Natural killer cell (primary cell): ENCODE data around the gene SRCAP. TPM values are rescaled to one million over a fixed set of nuclear protein-coding genes. Genes with fewer than 3 reads are reported as not detected.

ENCODE experiments used
- ATAC-seq, 3 donors: fragments of 150-1000 bp in 2 of 3; fragments of 200-7000 bp in 1 of 3; cut with Tn5 transposase; 1 replicate in 1 of 3; 2 replicates in 2 of 3; pipeline ENCODE4 v1.10.0; 2021; ENCODE audit warnings: mild to moderate bottlenecking in 2 of 3, moderate library complexity in 2 of 3
- DNase-seq, 2 donors: peaks; one replicate each; pipeline versions ENCODE4 v3.0.0 to v3.0.0-alpha.2; 2013 to 2021; ENCODE audit warnings: mixed read lengths in 1 of 2
- H3K27ac ChIP-seq: one replicate; pipeline ENCODE4 v1.5.1; 2013; ENCODE audit warnings: mild to moderate bottlenecking, low read length
- H3K27me3 ChIP-seq: one replicate; pipeline ENCODE4 v1.6.1; 2013; ENCODE audit warnings: low read length; ENCODE audit not compliant: control insufficient read depth, insufficient read depth
- H3K36me3 ChIP-seq: one replicate; pipeline ENCODE4 v1.6.1; 2013; ENCODE audit warnings: low read length; ENCODE audit not compliant: control insufficient read depth, insufficient read depth
- H3K4me1 ChIP-seq: one replicate; pipeline ENCODE4 v1.6.1; 2013; ENCODE audit warnings: low read length; ENCODE audit not compliant: control insufficient read depth, insufficient read depth
- H3K4me3 ChIP-seq: one replicate; pipeline ENCODE4 v1.5.1; 2013; ENCODE audit warnings: low read length
- H3K9me3 ChIP-seq: one replicate; pipeline ENCODE4 v1.6.1; 2013; ENCODE audit warnings: low read length; ENCODE audit not compliant: control insufficient read depth, insufficient read depth
- H3K27ac Mint-ChIP-seq, 2 donors: one replicate each; pipeline ENCODE4 v1.8.0; 2022; ENCODE audit warnings: mild to moderate bottlenecking in 2 of 2, mixed read lengths in 2 of 2, moderate library complexity in 1 of 2
- H3K27me3 Mint-ChIP-seq, 2 donors: one replicate each; pipeline ENCODE4 v1.8.0; 2022; ENCODE audit warnings: low read depth in 2 of 2, mixed read lengths in 2 of 2
- H3K36me3 Mint-ChIP-seq: one replicate; pipeline ENCODE4 v1.8.0; 2022; ENCODE audit warnings: mixed read lengths
- H3K4me1 Mint-ChIP-seq, 2 donors: one replicate each; pipeline ENCODE4 v1.8.0; 2022; ENCODE audit warnings: mixed read lengths in 2 of 2
- H3K4me3 Mint-ChIP-seq: one replicate; pipeline ENCODE4 v1.8.0; 2022; ENCODE audit warnings: mild to moderate bottlenecking, moderate library complexity, mixed read lengths
- H3K9me3 Mint-ChIP-seq, 2 donors: one replicate each; pipeline ENCODE4 v1.8.0; 2022; ENCODE audit warnings: mixed read lengths in 2 of 2
- WGBS: methylation state at CpG from one replicate; pipeline ENCODE4 v1.1.7; 2013; ENCODE audit warnings: missing lambda C conversion rate; ENCODE audit not compliant: insufficient coverage; 5-methylcytosine and 5-hydroxymethylcytosine counted together
- intact Hi-C: fragments of 100-400 bp; cut with micrococcal nuclease; formaldehyde crosslinking; loops from one replicate; pipeline ENCODE4 v1.14.2; 2022
- total RNA-seq, 4 donors: library from RNA; stranded (reverse); fragments of 120-200 nt in 1 of 4; gene quantifications; one replicate each; pipeline versions ENCODE4 v1.2.3 to v1.2.4, GENCODE V29; 2013 to 2022
- TF ChIP-seq, protein P1 (sequence below): fragments of 200-600 bp; IDR thresholded peaks from one replicate; pipeline ENCODE4 v1.8.0; 2022; ENCODE audit warnings: antibody characterized with exemption

The SRCAP gene
- total RNA-seq, 3 donors from 2014 or later (not counting 1 experiment from before 2014, with no cell fraction given): 78.8 to 99.0 (median 89.3) TPM

DNA sequence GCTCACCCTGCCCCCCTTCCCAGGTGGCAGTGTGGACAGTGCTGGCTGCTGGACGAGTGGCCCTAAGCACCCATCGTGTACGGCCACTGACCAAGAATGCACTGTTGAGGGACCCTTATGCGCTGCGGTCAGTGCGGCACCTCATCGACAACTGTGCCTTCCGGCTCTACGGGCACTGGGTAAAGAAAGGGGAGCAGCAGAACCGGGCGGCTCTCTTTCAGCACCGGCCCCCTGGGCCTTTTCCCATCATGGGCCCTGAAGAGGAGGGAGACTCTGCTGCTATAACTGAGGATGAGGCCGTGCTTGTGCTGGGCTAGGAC, 57.8 kb downstream of the SRCAP start:
- no peaks in the 10 kb centered on the region for H3K9me3 Mint-ChIP-seq
- H3K36me3 Mint-ChIP-seq: no peaks in the 10 kb centered on the region
- 97% methylated on average over 13 of the region's 13 CpGs for WGBS
- H3K27ac ChIP-seq: no peak overlapping the region
- peaks cover 26% of the 10 kb centered on the region for H3K4me1 ChIP-seq
- H3K36me3 ChIP-seq: peaks cover 39% of the 10 kb centered on the region
- H3K4me1 Mint-ChIP-seq: peaks cover 10 to 24% of the 10 kb centered on the region in 2 donors
- H3K27ac Mint-ChIP-seq: no peak overlapping the region
- ATAC-seq: no peak
- intact Hi-C loops: no loop called here
- no peaks in the 10 kb centered on the region for H3K27me3 Mint-ChIP-seq
- no peak overlapping the region for H3K4me3 ChIP-seq
- H3K4me3 Mint-ChIP-seq: no peak overlapping the region
- no peaks in the 10 kb centered on the region for H3K9me3 ChIP-seq
- TF ChIP-seq, protein P1, sequence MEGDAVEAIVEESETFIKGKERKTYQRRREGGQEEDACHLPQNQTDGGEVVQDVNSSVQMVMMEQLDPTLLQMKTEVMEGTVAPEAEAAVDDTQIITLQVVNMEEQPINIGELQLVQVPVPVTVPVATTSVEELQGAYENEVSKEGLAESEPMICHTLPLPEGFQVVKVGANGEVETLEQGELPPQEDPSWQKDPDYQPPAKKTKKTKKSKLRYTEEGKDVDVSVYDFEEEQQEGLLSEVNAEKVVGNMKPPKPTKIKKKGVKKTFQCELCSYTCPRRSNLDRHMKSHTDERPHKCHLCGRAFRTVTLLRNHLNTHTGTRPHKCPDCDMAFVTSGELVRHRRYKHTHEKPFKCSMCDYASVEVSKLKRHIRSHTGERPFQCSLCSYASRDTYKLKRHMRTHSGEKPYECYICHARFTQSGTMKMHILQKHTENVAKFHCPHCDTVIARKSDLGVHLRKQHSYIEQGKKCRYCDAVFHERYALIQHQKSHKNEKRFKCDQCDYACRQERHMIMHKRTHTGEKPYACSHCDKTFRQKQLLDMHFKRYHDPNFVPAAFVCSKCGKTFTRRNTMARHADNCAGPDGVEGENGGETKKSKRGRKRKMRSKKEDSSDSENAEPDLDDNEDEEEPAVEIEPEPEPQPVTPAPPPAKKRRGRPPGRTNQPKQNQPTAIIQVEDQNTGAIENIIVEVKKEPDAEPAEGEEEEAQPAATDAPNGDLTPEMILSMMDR: no peak
- no peak for DNase-seq
- H3K27me3 ChIP-seq: no peaks in the 10 kb centered on the region

DNA sequence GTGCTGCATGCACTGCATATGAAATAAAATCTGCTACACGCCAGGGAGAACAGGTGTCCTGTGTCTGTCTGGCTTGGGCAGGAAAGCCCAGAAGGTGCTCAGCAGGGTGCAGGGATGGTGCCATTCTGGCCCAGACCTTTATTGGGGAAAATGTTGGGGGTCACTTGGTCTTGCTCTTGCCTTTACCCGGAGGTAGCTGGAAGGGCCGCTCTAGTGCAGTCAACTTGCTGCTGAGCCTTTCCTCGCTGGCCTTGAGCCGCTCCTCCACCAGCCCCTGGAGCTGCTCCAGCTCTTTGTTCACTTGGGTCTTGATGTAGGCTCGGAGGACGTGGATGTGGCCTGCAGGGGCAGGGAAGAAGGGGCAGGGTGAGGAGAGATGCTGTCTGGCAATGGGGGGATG, 58.3 kb downstream of the SRCAP start:
- Histone ChIP-seq H3K9me3 (no peaks in the 10 kb centered on the region), H3K4me1 (peaks cover 26% of the 10 kb centered on the region), H3K4me3 (no peak overlapping the region), H3K27me3 (no peaks in the 10 kb centered on the region), H3K36me3 (peaks cover 34% of the 10 kb centered on the region), H3K27ac (no peak overlapping the region)
- no peak for ATAC-seq
- DNase-seq: no peak
- H3K4me1 Mint-ChIP-seq: peaks cover 16 to 28% of the 10 kb centered on the region in 2 donors
- H3K27ac Mint-ChIP-seq: no peak overlapping the region
- no peaks in the 10 kb centered on the region for H3K9me3 Mint-ChIP-seq
- TF ChIP-seq, protein P1: no peak
- H3K4me3 Mint-ChIP-seq: no peak overlapping the region
- H3K27me3 Mint-ChIP-seq: no peaks in the 10 kb centered on the region
- intact Hi-C loops: no loop called here
- no peaks in the 10 kb centered on the region for H3K36me3 Mint-ChIP-seq
- whole genome bisulfite sequencing: 95% methylated on average over 7 of the region's 7 CpGs

- Mint-ChIP-seq H3K4me3 (no peak overlapping the region), H3K27me3 (no peaks in the 10 kb centered on the region), H3K9me3 (no peaks in the 10 kb centered on the region), H3K27ac (peak overlapping the region in 1 of 2 donors; percentile 11), H3K36me3 (no peaks in the 10 kb centered on the region), H3K4me1 (peaks cover 31 to 44% of the 10 kb centered on the region in 2 donors)
- peaks cover 40% of the 10 kb centered on the region for H3K4me1 ChIP-seq
- no peak for DNase-seq
- 41% methylated on average over 10 of the region's 10 CpGs for WGBS
- TF ChIP-seq, protein P1: no peak
- no peaks in the 10 kb centered on the region for H3K9me3 ChIP-seq
- no peaks in the 10 kb centered on the region for H3K27me3 ChIP-seq
- peaks cover 30% of the 10 kb centered on the region for H3K36me3 ChIP-seq
- H3K27ac ChIP-seq: peak overlapping the region; percentile 4
- intact Hi-C loops: no loop called here
- H3K4me3 ChIP-seq: no peak overlapping the region
- no peak for ATAC-seq
These were observed 60.1 kb downstream of the SRCAP start for GRCh38 chr16:30758988-30759491.

DNA sequence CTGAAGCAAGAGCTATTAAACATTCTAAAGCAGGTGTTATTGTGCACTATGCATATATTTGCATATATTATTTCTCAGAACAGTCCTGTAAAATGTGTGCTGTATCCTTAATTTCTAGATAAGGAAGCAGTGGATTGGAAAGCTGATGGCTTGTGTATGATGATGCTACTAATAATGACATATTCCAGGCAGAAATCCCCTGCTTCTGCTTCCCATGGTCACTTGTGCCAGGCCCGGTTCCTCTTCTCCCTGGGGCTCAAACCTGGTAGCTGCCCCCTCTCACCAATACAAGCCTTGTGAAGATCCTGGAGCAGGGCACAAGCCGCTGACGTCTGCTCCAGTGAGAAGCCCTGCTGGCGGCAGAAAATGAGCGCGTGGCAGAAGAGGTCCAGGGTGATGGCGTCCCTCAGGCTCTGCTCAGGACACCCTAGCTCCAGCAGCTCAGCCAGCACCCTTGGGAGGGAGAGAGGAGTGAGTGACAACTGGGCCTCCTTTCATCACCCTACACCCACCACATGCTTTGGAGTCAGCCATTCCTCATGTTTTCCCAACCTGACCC, 61.1 kb downstream of the SRCAP start:
- peak overlapping the region; percentile 95 for H3K4me3 Mint-ChIP-seq

More for the DNA sequence above, 61.1 kb downstream of the SRCAP start:
- intact Hi-C loops: loop anchor here (5.0 to 10.0 kb wide), 2 partner anchors 45 to 162 kb away; partner anchors contain the start of gene FBXL19
- Mint-ChIP-seq H3K27ac (peak overlapping the region in 1 of 2 donors; percentile 92), H3K27me3 (no peaks in the 10 kb centered on the region), H3K36me3 (no peaks in the 10 kb centered on the region), H3K9me3 (no peaks in the 10 kb centered on the region), H3K4me1 (peaks cover 31 to 45% of the 10 kb centered on the region in 2 donors)
- Histone ChIP-seq H3K9me3 (no peaks in the 10 kb centered on the region), H3K4me3 (no peak overlapping the region), H3K27me3 (no peaks in the 10 kb centered on the region), H3K27ac (no peak overlapping the region), H3K36me3 (peaks cover 37% of the 10 kb centered on the region), H3K4me1 (peaks cover 47% of the 10 kb centered on the region)
- ATAC-seq: no peak
- TF ChIP-seq, protein P1: no peak
- no peak for DNase-seq
- WGBS: 96% methylated on average over 7 of the region's 7 CpGs
